Measurements from ENCODE around the gene FBLIM1.
"Not testable (repeated sequence)": the region's sequence is repeated elsewhere in the genome, so short reads cannot be mapped to it uniquely, and the experiment has no call there.

Gene FBLIM1

DNA sequence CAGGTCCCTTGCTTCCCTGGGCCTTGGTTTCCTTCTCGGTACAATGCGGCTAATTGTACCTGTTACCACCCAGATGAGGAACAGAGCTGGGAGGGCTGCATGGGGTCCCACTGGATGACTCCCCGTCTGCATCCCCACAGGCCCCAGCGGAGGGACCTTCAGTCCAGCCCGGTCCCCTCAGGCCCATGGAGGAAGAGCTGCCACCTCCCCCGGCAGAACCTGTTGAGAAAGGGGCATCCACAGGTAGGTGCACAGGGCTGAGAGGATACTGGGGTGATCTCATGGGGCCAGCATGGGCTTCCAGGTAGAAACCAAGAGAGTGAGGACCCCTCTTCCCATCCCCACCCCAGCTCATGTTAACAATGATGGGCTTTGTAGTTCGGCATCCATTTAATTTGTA lies 9.8 kb downstream of the FBLIM1 start:
- no peak for DNase-seq (ENCODE audit: low read depth)

DNA sequence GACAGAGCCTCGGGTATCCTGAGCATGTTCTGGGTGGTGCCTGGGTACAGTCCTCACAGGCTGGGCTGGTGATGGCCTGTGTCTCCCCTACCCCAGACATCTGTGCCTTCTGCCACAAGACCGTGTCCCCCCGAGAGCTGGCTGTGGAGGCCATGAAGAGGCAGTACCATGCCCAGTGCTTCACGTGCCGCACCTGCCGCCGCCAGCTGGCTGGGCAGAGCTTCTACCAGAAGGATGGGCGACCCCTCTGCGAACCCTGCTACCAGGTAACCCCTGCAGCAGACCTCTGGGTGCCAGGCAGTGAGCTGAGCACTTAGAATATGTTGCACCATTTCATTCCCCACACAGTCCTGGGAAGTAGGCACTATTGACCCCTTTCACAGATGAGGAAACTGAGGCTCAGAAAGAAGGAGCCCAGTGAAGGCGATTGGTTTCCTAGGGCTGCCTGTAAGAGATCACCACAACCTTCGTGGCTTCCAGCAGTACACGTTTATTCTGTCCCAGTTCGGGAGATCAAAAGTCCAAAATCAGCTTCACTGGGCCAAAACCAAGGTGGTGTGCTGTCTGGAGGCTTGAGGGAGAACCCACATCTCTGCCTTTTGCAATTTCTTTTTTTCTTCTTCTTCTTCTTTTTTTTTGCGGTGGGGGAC lies 11.8 kb downstream of the FBLIM1 start:
- no peak for DNase-seq (ENCODE audit: low read depth)

DNA sequence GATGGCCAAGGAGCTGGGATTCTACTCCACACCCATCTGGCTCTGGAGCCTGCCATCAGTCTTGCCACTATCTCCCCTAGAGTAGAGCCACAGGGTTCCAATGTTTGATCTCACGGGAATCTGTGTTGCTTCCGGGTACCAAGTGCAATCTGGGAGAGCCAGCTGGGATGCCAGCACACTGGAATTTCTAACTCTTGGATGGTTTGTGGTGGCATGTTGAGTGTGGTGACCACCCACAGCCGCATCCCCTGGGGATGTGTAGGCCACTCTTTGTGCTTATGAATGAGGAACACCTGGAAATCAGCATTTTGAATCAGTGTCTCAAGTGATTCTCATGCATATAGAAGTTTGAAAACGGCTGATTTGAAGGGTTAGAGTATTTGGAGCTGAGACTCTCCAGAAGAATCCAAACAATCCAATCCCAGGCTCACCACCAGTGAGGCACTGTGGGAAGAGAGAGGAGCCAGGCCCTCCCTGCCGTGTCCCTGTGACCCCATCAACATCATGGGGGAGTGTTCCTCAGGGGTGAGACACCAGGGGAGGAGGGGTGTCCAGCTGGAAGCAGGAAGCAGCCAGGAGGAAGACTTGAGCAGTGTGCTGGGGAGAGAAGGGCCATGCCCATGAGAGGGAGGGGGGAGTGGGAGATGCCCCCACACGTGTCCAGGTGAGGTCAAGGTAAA lies 13.4 kb downstream of the FBLIM1 start:
- DNase-seq (ENCODE audit: low read depth) = no peak

DNA sequence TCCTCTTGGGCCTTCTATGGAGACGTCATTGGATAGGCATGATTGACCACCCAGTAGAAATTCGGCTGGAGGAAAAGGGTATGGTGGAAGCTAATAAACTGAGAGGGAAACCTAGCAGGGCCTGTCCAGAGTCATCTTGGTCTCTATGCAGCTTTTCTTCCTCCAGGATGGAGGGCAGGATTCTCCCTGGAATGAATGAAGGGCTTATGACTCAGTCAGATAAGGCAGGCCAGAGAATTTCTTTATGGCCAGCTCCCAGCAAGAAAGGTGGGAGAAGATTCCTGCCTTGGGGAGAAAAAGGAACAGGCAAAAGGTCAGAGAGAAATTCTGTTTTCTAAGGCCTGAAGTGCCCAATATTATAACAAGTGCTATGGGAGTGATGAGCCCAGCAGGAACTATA lies 17.1 kb downstream of the FBLIM1 start:
- no peak for DNase-seq (ENCODE audit: low read depth)

DNA sequence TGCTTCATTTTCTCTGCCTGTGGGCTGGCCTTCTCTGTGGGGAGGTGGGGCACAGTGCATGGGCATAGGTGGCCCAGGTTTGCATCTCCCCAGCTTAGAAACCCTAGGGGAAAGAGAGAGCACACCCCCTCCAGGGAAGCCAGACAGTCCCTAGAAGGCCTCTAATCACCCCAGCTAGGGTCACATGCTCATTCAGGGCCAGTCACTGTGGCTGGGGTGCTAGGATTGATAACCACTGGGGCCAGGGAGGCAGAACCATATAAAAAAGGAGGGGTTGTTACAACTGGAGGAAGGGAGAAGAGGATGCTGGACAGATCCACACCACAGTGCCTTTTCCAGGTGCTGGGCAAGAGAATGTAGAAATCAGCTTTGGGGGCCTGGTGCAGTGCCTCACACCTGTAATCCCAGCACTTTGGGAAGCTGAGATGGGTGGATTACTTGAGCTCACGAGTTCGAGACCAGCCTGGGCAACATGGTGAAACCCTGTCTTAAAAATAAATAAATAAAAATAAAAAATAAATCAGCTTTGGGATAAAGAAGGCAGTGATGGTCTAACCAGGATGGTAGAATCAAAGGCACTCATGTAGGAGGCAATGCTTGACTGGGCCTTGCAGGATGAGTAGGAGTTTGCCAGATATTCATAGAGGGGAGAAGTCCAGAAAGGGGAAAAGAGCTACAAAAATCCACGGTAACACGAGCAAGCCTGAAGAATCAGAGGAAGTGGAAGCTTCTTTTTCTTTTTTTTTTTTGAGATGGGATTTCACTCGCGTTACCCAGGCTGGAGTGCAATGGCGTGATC lies 19.5 kb downstream of the FBLIM1 start:
- no peak for DNase-seq (ENCODE audit: low read depth)

DNA sequence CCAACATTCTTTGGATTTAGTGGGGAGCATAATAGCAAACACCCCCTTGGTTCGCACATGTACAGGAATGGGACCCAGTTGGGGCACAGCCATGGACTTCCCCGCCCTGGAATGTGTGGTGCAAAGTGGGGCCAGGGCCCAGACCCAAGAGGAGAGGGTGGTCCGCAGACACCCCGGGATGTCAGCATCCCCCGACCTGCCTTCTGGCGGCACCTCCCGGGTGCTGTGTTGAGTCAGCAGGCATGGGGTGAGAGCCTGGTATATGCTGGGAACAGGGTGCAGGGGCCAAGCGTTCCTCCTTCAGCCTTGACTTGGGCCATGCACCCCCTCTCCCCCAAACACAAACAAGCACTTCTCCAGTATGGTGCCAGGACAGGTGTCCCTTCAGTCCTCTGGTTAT lies 27.1 kb downstream of the FBLIM1 start:
- no peak for DNase-seq (ENCODE audit: low read depth)

DNA sequence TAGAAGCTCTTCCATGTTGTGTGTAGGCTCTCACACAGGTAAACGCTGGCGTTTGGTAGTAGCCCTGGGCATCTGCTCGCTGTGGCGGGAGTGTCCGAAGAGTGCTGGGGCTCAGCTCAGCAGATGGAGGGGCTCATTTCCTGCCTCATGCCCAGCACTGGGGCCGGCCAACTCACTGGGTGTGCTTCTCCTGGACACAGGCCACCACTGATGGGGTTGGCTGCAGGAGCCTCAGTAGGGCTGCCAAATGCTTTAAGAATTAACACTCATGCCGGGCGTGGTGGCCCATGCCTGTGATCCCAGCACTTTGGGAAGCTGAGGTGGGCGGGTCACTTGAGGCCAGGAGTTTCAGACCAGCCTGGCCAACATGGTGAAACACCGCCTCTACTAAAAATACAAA lies 28.0 kb downstream of the FBLIM1 start:
- DNase-seq (ENCODE audit: low read depth) = no peak

DNA sequence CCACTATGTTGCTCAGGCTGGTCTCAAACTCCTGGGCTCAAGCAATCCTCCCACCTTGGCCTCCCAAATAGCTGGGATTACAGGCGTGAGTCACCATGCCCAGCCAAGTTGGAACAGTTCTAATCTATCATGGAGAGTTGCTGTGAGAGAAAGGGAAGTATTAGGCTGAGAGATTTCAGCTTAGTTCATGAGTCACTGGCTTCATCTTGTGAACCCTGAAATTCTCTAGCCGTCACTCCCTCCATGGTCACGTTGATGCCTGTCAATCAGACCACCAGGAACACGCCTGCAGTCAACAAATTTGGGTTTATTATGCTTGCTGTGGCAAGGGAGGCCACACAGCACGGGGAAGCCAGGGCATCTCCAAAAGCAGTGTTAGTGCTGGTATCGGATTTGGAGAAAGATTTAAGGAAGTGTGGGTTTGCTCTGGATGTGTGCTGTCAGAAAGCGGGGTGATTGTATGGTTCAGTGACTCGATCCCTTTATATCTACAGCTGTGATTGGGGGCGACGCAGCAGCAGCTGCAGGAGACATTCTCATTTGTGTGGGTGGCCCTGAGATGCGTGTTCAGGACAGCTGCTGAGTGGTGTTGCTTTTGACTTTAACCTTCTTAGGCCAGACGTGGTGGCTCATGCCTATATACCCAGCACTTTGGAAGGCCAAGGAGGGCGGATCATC lies 30.2 kb downstream of the FBLIM1 start:
- no peak for DNase-seq (ENCODE audit: low read depth)

DNA sequence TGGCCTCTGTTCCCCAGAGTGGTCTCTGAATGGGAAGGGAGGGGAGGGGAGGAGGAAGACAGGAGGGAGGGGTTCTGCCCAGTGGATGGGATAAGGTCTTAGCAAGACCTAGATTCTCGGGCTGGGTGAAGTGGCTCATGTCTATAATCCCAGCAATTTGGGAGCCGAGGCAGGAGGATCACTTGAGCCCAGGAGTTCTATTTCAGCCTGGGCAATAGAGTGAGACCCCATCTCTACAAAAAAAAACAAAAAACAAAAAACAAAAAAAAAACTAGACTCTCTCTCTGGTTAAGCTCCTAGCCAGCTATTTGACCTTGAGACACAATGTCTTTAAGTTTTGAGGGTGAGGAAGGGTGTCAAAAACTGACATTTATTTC lies 37.5 kb downstream of the FBLIM1 start:
- no peak for DNase-seq (ENCODE audit: low read depth)

DNA sequence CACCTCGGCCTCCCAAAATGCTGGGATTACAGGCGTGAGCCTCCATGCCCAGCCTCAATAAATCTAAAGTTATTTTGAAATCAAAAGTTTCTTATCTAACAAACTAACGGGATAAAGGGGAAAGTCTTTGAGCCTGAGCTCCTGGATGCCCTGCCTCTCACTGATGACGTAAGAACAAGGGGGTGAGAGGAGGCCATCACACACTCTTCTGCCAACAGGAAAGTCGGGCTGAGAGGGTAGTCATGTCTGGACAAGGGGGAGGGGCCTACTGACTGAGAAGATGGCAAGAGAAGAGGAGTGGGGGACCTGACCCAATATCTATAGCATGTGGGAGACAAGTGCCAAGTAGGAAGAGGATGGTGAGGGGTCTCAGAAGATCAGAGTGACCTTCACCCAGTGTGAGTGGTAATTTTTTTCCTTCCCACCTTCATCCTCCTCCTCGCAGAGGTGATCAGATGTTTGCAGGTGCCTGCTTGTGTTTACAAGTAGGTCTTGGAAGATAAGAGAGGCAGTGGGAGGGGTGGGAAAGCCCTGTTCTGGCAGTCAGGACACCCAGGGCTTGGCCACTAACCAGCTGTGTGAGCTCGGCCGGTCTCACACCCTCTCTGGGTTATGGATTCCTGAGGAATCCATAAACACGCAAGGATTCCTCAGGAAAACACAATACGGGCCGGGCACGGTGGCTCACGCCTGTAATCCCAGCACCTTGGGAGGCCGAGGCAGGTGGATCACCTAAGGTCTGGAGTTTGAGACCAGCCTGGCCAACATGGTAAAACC lies 39.2 kb downstream of the FBLIM1 start:
- DNase-seq (ENCODE audit: low read depth) = no peak

DNA sequence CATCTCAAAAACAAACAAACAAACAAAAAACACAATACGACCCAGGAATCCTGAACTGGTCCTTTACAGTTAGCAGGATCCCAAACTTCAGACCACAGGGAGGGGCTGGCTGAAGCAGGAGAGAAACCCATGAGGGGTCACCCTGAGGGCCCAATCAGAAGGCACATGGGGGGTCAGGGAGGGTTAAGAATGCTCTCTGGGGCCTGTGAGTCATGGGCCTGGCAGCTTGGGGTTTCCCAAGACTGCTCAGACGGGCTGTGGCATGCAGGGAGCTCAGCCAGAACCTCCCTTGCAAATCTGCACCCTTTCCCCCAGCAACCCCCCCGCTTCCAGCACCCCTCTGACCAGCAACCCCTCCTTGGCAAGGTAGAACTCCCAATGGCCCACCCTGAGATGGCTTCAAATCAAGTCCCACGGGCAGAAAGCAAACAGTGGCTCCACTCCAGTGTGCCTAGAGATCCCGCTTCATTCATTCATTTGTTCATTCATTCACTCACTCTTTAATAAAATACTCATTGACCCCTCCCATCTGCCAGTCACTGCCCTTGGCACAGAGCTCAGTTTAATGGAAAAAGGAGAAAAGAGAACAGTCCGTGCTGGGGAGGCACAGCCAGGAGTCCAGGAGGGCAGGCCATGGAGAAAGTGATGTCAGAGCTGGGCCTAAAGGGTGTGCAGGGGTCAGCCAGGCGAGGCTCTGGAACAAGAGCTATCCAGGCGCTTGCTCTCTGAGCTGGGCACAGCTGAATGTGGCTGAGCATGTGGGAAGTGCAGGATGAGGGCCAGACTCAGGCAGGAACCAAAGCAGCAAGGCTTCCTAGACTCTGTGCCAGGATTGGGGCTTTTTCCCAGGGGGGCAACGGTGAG lies 40.6 kb downstream of the FBLIM1 start:
- DNase-seq (ENCODE audit: low read depth) = no peak

DNA sequence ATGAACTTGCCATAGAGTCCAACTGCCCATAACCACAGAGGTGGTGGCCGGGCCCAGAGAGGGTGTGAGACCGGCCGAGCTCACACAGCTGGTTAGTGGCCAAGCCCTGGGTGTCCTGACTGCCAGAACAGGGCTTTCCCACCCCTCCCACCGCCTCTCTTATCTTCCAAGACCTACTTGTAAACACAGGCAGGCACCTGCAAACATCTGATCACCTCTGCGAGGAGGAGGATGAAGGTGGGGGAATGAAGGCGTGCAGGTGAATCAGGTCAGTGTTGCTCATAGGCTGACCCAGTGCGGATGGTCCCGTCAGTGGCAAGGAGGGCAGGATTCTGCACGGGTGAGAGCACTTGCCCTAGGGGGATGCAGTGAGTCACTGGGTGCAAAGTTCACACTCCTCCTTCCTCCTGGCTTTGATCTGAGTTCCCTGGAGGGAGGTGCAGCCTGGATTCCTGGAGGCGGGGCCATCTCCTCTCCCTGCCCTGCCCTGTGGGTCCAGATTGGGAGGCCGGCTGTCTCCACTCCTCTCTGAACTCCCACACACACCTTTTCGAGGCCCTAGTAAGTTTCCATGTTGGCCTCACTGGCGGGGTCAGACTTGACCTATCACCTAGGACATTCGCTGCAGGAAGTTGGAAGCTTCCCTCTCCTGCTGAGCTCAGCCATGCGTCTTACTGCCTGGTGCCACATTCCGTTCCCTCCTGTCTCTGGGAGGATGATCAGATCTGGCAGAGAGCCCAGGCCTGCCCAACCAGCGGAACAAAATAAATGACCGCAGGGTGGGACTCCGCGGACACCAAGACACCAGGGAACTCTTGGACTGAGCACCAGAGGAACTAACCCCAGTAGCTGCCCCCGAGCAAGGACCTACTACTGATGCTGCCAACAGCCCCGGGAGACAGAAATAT lies 41.6 kb downstream of the FBLIM1 start:
- DNase-seq (ENCODE audit: low read depth) = peak; percentile 94

DNA sequence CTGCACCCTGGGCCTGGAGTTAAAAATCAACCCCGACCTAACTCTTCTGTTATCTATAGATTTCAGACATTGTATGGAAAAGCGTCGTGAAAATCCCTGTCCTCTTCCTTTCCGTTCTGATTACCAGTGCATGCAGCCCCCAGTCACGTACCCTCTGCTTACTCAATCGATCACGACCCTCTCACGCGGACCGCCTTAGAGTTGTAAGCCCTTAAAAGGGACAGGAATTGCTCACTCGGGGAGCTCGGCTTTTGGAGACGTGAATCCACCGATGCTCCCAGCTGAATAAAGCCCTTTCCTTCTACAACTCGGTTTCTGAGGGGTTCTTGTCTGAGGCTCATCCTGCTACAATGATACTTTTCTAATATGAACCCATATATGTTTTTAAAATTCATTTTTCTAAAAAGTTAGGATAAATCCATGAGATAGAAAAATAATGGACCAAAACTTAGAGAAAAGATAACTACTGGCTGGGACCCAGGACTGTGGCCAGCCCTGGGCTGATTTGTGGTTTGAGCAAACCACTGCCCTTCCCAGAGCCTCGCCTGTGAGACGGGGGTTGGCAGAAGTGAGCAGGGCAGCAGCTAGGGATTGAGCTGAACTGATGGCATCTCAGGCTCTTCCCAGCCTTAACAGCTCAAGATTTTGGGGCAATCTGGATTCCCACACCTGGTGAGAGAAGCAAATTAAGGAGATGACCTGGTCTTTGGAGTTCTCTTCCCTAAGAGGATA lies 43.8 kb downstream of the FBLIM1 start:
- no peak for DNase-seq (ENCODE audit: low read depth)

DNA sequence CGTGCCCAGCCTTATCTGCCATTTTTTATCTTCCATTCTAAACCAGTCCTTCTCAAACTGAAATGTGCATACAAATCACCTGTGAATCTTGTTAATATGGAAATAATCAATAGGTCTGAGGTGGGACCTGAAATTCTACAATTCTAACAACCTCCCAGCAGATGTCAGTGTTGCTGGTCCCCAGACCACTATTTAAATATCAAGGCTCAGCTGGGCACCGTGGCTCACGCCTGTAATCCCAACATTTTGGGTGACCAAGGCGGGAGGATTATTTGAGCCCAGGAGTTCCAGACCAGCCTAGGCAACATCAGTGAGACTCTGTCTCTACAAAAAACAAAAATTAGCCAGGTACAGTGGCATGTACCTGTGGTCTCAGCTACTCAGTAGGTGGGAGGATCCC lies 44.8 kb downstream of the FBLIM1 start:
- DNase-seq (ENCODE audit: low read depth) = no peak

DNA sequence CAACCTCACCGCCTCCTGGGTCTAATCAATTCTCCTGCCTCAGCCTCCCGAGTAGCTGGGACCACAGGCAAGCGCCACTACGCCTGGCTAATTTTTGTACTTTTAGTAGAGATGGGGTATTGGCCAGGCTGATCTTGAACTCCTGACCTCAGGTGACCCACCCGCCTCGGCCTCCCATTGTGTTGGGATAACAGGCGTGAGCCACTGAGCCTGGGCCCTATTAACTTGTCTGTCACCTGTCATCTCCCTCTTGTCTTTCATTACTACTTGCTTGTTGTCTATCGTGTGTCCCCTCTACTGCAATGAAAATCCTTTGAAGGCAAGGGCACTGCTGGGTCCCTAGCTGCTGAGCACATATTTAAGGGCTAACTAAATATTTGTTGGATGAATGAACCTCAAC lies 45.5 kb downstream of the FBLIM1 start:
- no peak for DNase-seq (ENCODE audit: low read depth)

DNA sequence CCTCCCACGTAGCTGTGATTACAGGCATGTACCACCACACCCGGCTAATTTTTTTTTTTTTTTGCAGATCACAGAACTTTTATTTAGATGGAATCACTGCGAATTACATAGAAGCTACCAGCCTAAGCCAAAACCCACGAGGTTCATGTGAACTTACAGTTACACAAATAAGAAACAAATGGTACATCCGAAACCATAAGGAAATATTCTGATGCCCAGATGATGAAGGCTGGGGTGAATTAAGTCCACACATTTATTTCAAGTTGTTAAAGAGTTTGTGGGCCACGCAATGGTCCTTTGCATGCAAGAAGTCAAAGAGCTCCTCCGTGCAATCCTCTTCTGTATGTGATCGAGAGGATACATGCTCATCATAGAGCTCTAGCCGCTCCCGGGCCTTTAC lies 48.5 kb downstream of the FBLIM1 start:
- no peak for DNase-seq (ENCODE audit: low read depth)

DNA sequence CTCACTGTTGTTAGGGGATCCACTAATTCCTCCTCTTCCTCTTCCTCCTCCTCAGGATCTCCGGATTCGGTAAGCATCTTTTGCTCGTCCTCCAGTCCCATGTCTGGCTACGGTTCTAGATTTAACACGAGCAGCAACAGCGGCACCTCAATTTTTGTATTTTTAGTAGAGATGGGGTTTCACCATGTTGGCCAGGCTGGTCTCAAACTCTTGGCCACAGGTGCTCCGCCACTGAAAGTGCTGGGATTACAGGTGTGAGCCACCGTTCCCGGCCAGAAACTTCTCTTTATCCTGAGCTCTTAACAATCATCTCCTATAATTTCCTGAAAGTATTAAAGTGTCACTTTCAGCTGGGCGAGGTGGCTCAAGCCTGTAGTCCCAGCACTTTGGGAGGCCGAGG lies 49.0 kb downstream of the FBLIM1 start, which contains the start of gene UQCRHL:
TSS of gene UQCRHL (minus strand) at position 101 of the 400 bp plus-strand sequence. CDS start at position 101, 0 bp downstream.
- not testable (repeated sequence) for DNase-seq (ENCODE audit: low read depth)

DNA sequence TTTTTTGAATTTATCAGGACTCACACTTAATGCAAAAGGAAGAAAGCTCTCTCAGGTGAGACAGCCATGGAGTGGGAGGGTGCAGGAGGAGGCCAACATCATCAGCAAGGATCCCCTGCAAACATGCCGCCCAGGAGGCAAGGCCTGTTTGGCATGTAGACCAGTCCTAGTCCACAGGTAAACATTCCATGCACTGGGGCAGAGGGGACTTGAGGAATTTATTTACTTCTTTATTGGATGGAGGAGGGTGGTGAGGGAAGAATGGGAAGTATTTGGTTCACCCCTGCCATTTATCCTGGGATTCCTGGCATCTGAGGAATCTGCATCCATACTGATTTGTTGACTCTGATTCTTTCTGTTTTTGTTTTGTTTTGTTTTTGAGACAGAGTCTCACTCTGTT lies 50.4 kb downstream of the FBLIM1 start:
- DNase-seq (ENCODE audit: low read depth) = no peak

DNA sequence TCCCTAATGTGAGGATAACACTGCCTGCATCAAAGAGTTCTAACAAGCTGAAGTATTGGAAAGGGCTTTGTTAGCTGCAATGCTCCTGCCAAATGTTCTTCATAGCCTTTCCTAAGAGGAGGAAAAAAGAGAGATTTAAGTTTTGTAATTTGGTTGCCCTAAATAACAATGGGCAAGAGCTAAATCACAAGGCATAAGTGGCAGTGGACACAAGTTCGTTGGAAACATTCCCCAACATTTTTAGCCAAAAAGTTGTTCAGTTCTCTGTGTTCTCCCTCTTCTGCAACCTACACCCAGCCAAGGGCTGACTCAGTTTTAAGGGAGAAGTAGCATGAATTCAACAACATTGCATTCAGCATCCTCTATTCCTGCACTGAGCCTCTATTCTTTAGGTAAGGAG lies 51.5 kb downstream of the FBLIM1 start:
- DNase-seq (ENCODE audit: low read depth) = no peak
